NOMO-1 treated with DMSO at 0.1 percent for 48 hours (cell line): ENCODE measurements around the gene CFD.
"Not testable (repeated sequence)": the region's sequence is repeated elsewhere in the genome, so short reads cannot be mapped to it uniquely, and the experiment has no call there.

Experiments used
- DNase-seq: peaks from one replicate; lab custom pipeline; 2025; ENCODE audit not compliant: unreplicated experiment; lab: John Stamatoyannopoulos, UW

The CFD gene

DNA sequence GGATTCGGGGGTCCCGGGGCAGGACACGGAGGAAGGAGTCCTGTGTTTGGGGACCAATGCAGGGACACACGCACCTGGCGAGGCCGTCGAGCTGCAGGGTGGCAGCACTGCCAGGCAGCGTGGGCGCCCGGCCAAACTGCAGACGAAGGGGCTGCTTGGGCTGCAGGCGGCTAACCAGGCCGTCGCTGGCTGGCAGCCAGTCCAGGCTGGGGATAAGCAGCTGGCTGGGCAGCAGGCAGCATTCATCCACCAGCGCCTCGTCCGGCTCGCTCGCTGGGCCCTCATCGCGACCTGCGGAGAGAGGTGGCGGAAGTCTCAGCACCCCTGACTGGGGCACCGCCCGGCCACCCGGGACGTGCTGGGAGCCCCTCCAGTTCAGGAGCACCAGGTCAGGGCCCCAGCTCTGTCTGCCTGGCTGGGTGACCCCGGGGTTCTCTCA lies 11.5 kb downstream of the CFD start:
- no peak for DNase-seq

DNA sequence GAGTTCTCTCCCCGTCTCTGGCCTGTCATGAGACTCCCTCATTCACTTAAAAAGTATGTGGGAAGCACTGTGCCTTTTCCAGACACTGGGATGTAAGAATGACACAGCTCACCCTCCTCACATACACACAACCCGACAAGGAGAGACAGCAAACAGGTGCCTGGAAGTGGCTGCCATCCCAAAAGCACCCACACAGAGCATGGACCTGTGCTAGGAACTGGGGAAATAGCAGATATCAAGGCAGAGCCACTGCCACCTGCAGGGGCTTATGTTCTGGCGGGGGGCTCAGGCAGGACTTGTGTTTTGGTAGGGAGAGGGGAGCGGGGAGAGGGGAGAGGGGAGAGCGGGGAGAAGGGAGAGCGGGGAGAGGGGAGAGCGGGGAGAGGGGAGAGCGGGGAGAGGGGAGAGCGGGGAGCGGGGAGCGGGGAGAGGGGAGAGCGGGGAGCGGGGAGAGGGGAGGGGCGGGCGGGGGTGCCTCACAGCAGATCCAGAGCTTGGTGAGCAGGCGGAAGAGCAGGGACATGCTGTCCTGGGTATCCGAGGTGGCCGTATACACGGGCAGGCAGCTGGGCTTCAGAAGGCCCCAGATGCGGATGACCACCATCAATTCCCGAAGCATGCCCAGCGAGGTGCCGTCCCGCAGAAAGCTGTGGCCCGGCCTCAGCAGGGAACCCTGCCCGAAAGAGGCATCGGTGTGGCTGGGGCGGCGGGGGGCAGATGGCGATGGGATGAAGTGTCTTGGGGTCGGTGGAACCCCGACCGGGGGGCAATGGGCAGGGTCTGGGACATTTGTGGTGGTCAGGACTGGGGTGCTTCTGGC lies 12.2 kb downstream of the CFD start:
- no peak for DNase-seq

DNA sequence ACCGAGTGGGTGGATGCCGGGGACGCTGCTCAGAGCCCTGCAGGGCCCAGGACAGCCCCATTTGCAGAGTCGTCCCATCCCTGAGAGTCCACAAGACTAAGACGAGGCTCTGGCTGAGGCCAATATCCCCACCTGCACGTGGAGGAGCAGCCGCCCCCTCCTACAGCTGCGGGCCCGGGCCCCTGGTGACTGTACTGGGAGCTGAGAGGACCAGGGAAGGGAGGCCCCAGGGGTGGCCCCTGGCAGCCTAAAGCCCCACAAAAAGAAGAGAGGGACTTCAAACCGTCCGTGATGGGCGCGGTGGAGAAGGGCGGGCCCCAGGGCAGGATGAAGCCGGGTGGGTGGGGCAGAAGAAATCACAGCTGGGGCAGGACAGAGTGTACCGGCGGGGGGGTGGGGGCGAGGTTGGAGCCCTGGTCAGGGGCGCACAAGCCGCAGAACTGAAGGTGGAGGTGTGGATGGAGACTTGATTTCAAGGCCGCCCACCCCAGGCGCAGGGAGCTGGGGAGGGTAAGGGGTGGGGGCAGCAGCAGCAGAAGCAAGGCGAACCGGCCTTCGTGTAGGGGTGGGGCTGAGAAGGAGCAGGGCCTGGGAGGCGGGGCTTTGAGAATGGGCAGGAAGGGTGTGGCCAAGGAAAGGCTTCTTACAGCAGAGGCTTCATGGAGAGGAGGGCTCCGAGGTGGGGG lies 12.9 kb downstream of the CFD start:
- DNase-seq: peak; percentile 60

DNA sequence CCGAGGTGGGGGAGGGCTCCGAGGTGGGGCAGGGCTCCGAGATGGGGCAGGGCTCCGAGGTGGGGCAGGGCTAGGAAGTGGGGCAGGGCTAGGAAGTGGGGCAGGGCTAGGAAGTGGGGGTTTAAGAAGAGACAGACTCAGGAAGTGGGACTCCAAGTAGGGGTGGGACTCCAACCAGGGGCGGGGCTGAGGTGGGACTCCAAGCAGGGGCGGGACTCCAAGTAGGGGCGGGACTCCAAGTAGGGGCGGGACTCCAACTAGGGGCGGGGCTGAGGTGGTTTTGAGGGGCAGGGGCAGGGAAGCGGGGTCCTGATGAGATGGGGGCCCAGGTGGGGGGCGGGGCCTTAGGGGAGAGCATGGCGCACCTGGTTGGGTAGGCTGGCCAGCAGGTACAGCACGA lies 13.6 kb downstream of the CFD start:
- DNase-seq: peak; percentile 26

DNA sequence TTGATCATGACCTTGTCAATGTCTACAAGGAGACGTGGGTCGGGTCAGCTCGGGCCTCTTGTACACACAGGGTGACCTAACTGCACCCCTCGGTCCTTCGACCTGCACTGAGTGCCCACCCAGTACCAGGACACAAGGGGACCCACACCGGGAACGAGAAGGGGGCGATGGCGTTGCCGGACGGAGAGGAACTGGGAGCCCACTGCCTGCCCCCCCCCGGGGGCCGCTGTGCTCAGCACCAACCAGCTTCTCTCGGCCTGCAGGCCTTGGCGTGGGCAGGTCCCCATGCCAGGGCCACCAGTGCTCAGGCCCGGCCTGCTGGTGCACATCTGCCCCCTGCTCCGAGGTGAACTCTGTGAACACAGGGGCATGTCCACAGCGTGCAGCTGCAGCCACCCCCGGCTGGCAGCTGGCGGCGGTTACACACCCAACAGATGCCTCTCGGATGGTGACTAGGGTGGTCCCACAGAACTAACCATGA lies 14.1 kb downstream of the CFD start:
- no peak for DNase-seq

DNA sequence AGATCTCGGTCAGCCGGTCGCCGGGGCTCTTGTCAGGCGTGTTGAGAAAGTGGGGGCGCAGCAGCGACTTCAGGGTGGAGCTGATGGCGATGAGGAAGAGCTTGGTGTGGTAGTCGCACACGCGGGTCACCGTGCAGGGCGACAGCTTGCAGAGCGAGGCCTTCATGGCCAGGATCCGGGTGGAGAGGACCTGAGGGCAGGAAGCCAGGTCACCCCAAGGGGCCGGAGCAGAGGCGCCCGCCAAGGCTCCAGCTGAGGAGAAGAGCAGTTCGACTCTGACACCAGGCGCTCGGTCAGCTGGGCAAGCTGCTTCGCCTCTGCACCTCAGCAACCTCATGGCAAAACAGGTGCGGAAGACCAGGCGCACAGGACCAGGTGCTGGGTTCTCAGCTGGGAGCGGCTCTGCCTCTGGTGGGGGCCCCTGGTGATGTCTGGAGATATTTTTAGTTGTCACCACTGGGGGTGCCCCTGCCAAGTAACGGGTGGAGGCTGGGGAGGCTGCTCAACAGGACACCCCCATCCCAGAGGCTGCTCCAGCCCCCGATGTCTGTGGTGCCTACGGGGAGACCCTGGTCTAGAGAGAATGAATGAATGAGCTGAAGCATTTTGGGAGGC lies 15.9 kb downstream of the CFD start:
- no peak for DNase-seq

DNA sequence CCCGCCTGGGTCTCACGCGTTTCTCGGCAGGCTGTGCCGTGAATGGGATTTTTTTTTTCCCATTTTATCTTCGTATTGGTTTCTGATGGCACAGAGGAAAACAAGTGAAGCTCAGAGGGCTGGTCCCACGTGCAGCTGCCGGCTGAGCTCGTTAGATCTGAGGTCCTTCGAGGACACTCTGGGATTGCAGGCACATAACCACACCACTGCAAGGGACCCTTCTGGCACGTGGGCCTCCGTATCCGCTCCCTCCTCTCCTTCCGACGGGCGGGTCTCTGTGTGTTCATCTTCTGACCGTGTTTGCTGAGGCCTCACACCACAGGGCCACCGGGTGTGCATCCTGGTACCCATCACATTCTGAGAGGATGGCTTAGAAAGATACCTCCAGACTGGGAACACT lies 16.6 kb downstream of the CFD start:
- no peak for DNase-seq

DNA sequence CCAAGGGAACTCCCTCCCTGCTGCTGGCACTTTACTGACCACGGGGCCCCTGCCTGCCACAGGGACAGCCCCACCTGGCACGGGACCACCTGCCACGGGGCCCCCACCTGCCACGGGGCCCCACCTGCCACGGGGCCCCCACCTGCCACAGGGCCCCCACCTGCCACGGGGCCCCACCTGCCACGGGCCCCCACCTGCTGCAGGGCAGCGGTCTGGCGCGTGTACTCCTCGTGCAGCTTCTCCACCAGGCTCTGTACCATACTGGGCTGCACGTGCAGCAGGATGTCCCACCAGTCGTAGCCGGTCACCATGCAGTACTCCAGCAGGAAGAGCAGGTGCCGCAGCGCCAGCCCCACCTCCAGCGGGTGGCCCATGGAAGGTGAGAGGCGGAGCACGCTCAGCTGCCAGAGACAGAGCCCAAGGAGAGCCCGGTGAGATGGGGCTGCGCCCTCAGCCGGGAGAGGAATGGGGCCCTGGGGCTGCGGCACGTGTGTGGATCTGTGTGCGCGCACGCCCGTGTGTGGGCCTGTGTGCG lies 17.4 kb downstream of the CFD start:
- DNase-seq: no peak

DNA sequence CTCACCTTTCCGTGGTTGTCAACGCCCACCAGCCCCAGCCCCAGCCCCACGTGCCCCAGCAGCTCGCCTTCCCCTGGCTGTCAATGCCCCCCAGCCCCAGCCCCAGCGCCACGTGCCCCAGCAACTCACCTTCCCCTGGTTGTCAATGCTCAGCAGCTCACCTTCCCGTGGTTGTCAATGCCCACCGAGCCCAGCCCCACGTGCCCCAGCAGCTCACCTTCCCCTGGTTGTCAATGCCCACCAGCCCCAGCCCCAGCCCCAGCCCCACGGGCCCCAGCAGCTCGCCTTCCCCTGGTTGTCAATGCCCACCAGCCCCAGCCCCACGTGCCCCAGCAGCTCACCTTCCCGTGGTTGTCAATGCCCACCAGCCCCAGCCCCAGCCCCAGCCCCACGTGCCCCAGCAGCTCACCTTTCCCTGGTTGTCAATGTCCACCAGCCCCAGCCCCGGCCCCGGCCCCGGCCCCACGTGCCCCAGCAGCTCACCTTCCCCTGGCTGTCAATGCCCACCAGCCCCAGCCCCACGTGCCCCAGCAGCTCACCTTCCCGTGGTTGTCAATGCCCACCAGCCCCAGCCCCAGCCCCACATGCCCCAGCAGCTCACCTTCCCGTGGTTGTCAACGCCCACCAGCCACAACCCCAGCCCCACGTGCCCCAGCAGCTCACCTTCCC lies 18.7 kb downstream of the CFD start:
- not testable (repeated sequence) for DNase-seq

DNA sequence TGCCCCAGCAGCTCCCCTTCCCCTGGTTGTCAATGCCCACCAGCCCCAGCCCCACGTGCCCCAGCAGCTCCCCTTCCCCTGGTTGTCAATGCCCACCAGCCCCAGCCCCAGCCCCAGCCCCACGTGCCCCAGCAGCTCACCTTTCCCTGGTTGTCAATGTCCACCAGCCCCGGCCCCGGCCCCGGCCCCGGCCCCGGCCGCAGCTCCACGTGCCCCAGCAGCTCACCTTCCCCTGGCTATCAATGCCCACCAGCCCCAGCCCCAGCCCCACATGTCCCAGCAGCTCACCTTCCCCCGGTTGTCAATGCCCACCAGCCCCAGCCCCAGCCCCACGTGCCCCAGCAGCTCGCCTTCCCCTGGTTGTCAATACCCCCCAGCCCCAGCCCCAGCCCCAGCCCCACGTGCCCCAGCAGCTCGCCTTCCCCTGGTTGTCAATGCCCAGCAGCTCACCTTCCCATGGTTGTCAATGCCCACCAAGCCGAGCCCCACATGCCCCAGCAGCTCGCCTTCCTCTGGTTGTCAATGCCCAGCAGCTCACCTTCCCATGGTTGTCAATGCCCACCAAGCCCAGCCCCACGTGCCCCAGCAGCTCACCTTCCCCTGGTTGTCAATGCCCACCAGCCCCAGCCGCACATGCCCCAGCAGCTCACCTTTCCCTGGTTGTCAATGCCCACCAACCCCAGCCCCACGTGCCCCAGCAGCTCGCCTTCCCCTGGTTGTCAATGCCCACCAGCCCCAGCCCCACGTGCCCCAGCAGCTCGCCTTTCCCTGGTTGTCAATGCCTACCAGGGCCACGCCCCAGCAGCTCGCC lies 19.5 kb downstream of the CFD start:
- not testable (repeated sequence) for DNase-seq

DNA sequence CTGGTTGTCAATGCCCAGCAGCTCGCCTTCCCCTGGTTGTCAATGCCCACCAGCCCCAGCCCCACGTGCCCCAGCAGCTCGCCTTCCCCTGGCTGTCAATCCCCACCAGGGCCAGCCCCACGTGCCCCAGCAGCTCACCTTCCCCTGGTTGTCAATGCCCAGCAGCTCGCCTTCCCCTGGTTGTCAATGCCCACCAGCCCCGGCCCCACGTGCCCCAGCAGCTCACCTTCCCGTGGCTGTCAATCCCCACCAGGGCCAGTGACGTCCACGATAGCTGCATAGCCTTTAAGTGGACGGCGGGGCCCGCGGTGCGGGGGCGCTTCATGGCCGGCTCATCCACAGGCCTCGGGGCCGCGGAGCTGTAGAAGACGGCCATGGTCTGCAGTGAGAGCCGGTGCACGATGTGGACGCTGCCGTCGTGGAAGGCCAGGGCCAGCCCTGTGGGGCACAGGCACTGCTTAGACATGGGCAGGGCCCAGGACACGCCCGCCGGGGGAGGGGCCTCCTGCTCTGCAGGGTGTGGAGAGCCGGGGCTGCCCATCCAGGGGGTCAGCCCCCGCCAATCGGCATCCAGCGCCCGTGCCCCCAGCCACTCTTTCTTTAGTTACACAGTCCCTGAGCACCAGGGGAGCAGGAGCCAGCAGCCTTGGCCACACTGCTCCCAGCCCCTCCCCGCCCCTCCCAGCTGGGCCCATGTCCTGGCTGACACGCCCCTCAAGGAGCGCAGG lies 20.4 kb downstream of the CFD start:
- DNase-seq: no peak

DNA sequence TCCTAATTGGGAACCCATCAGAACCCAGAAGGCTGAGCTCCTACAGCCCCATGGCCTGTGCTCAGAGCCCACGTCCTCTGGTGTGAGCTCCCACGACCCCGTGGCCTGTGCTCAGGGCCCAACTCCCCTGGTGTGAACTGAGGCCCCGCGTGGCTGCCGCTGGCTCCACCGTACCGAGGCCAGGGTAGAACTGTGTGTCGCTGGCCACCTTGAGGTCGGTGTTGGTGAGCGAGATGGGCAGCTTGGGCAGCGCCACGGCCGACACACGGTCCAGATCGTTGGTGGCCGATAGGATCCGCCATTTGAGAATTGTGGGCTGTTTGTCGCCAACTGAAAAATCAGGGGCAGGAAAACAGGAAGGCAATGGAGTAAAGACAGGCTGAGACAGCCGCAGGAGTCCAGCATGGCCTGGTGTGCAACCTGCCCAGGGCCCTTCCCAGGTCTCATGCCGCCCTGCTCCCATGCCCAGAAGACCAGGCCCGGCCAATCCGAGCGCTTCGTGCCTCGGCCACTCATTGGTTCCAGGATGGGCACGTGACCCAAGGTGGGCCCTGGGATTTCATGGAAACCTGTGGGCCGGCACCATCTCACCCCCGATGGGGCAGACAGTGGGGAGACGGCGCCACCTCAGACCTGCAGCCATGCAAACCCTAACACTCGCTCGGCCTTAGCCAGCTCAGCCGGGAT lies 22.1 kb downstream of the CFD start:
- DNase-seq: no peak

DNA sequence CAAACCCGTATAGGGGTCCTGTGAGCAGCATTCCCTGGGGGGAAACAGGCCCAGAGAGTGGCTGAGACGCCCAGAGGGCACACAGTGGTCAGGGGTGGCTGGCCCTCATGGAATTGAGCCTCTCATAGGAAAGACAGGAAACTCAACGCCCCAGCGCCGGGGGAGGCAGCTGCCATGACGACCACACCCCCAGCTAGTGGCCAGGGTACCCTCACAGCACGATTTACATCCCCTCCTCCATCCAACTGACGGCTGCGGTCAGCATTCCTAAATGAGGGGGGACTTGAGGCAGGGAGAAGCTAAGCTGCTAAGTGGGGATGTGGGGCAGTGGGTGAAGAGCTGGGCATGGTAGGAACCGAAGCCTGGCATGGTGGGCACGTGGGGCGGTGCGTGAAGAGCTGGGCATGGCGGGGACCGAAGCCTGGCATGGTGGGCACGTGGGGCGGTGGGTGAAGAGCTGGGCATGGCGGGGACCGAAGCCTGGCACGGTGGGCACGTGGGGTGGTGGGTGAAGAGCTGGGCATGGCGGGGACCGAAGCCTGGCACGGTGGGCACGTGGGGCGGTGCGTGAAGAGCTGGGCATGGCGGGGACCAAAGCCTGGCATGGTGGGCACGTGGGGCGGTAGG lies 23.5 kb downstream of the CFD start:
- no peak for DNase-seq

DNA sequence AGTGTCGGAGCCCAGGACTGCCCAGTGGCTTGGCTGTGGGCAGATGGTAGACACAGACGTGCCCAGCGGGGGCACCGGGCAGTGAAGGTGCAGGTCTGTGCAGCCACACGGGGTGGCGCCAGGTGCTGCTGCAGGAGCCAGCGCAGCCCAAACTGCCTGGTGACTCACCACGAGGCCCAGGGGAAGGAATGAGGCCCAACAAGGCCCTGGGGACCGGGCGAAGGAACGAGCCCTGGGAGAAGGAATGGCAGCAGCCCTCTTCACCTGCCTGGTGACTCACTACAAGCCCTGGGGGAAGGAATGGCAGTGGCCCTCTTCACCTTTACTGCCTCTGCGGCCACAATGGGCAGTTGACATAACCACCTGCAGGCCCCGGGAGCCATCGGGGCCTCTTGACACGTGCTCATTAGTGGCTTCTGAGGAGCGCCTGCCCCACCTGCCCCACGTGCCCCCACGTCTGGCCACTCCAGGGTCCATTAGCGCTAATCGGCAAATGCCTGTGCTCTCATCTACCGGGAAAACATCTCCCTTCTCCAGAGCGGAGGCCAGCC lies 24.3 kb downstream of the CFD start:
- DNase-seq: no peak

DNA sequence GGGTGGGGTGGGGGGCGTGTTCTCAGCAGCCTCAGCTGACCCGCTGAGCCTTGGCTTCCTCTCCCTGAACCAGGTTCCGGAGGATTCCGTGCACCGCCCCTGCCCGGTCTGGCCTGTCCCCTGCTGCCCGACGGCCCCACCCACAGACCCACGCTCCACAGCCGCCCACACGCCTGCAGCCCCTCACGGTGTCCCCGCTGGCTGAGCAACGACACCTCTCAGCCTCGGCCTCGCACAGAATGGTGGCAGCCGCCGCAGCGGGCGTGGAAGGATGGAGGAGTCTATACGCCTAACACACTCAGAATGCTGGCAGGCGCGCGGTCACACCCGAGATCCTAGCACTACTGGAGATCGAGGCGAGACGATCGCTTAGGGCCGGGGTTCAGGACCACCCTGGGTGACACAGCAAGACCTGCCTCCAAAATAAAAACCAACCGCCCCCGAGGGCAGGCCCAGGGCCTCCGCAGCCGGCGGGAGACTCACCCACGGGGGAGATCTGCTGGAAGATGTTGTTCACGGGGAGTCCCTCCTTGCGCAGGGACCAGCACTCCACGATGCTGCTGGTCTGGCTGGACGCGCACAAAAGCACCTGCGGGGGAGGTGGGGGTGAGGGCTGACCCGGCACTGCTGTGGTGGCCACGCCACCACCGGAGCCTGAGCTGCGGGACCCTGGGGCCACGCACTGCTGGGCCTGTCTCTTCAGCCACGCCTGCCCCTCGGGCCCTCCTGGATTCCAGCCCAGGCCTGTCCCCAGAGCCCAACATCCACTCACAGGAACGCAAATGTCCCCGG lies 25.2 kb downstream of the CFD start:
- no peak for DNase-seq

DNA sequence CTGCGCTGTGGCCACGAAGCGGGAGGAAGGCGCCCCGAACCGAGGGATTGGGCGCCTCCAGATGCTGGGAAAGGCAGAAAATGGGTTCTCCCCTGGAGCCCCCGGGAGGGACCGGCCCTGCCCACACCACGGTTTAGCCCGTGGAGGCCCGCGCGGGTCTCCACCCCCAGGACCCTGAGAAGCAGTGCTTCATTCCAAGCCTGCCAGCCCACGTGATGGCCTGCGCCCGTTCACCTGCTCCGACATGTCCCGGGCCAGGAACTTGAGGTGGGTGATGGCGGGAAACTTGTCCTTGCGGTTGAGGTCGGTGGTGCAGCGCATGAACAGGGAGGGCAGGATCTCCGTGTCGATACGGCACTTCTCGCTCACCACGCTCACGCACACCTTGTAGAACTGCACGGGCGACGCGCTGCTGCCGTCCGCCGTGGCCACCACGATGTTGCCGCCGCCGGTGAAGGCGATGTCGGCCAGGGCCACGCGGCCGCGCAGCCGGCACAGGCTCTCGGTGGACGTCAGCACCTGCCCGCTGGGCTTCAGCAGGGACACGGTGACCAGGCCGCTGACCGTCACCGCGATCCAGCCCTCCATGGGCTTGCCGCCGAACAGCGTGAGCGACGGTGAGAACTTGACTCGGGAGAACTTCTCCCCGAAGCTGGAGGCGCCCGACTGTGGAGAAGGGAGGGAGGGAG lies 26.2 kb downstream of the CFD start:
- DNase-seq: no peak

DNA sequence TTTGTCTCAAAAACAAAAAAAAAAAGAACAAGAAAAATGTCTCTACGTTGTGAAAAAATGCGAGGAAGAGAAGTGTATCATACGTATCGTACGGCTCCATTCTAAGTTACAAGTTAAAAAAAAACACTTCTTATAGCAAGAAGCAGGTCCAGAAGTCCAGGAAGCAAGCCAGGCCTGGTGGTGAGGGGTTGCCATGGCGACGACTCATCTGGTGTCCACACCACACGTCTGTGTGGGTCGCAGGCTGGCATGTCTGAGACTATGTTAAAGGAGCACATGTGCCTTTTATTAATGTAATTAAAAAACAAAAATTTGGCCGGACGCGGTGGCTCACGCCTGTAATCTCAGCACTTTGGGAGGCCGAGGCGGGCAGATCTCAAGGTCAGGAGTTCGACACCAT lies 27.6 kb downstream of the CFD start:
- no peak for DNase-seq
